HUES6 (cell line): ENCODE measurements around the gene FOXO3.

Experiments
- H3K27ac ChIP-seq: 2 replicates; pipeline ENCODE4 v1.7.0; 2013; ENCODE audit warnings: low read depth, mild to moderate bottlenecking, low read length, inconsistent platforms
- H3K27me3 ChIP-seq: 2 replicates; pipeline ENCODE4 v1.6.1; 2013; ENCODE audit warnings: low read length; ENCODE audit not compliant: control insufficient read depth, insufficient read depth
- H3K36me3 ChIP-seq: 2 replicates; pipeline ENCODE4 v1.6.1; 2013; ENCODE audit warnings: low read length; ENCODE audit not compliant: control insufficient read depth, insufficient read depth
- H3K4me1 ChIP-seq: 2 replicates; pipeline ENCODE4 v1.6.1; 2013; ENCODE audit warnings: low read length; ENCODE audit not compliant: control insufficient read depth, insufficient read depth
- H3K4me3 ChIP-seq: 2 replicates; pipeline ENCODE4 v1.5.1; 2013; ENCODE audit warnings: low read depth, low read length
- H3K9ac ChIP-seq: one replicate; pipeline ENCODE4 v1.6.1; 2013; ENCODE audit warnings: mild to moderate bottlenecking, low read length
- H3K9me3 ChIP-seq: 2 replicates; pipeline ENCODE4 v1.6.1; 2013; ENCODE audit warnings: low read depth, low read length; ENCODE audit not compliant: control insufficient read depth, insufficient read depth

Gene FOXO3

DNA sequence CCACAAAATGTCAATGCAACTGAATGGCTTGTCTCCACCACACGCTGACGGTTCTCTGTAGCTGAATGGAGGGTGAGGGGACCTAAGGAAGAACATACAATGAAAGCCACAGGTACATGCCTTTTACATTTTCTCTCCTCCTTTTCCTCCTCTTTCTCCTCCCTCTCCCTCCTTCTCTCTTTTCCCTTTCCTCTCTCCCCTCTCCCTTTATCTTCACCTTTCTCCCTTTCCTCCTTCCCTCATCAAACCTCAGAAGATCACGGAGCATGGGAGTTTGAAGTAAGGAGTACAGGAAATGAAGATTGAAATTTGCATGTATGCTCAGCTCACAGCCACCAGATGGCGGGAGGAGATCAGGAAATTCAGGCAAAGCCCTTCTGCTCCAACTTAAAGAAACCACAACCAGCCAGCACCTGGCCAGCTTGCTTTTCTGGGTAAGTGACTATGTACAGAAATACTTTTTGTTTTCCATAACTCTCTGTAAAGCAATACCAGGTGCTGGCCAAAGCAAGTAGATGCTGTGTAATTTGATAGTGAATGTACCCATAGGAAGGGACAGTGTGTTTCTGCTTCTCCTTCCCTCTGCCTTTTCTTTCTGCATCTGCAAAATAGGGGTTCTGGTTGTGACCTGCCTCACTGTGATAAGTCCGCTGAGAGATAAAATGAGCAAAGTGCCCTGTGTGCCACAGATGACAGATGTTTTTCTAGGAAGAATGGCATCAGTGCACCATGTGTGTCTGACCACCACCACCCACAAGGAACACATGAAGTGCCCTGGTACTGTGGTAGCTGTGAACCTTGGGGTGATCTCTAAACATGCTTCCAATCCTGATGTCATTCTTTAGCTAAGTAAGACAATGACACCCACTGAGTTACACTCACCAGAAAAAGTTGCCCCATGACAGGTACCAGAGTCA lies 18.6 kb upstream of the FOXO3 start:
- Histone ChIP-seq H3K9ac (no peak overlapping the region), H3K4me1 (peaks cover 6% of the 10 kb centered on the region; the same call in 1 of the 2 replicates), H3K36me3 (no peaks in the 10 kb centered on the region), H3K27me3 (no peaks in the 10 kb centered on the region), H3K4me3 (peak overlapping the region; percentile 38; the same call in 1 of the 2 replicates), H3K27ac (no peak overlapping the region), H3K9me3 (no peaks in the 10 kb centered on the region; the same call in 1 of the 2 replicates)

- Histone ChIP-seq H3K4me3 (no peak overlapping the region), H3K9me3 (no peaks in the 10 kb centered on the region; the same call in 1 of the 2 replicates), H3K36me3 (no peaks in the 10 kb centered on the region), H3K9ac (no peak overlapping the region), H3K27ac (no peak overlapping the region), H3K27me3 (no peaks in the 10 kb centered on the region), H3K4me1 (peaks cover 6% of the 10 kb centered on the region; the same call in 1 of the 2 replicates)
These were observed 17.4 kb upstream of the FOXO3 start for GRCh38 chr6:108543175-108543940.

DNA sequence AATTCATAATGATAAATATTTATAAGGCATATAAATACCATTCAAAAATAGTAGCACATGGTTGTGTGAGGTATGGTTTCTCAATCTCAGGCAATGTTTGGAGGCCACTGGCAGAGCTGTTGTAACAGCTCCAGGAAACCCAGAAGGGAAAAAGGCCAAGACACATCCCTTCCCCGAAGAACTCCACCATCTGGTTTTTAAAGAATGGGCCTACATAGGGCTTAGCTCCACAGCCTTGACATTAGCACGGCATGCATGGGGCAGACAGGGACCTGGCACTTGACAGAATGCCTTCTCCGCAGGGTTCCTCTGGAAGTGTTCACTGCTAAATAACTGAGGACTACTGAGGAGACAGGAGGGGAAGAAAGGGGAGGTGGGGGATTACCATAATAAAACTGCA lies 16.1 kb upstream of the FOXO3 start:
- H3K4me1 ChIP-seq = peaks cover 6% of the 10 kb centered on the region; the same call in 1 of the 2 replicates
- no peak overlapping the region for H3K27ac ChIP-seq

DNA sequence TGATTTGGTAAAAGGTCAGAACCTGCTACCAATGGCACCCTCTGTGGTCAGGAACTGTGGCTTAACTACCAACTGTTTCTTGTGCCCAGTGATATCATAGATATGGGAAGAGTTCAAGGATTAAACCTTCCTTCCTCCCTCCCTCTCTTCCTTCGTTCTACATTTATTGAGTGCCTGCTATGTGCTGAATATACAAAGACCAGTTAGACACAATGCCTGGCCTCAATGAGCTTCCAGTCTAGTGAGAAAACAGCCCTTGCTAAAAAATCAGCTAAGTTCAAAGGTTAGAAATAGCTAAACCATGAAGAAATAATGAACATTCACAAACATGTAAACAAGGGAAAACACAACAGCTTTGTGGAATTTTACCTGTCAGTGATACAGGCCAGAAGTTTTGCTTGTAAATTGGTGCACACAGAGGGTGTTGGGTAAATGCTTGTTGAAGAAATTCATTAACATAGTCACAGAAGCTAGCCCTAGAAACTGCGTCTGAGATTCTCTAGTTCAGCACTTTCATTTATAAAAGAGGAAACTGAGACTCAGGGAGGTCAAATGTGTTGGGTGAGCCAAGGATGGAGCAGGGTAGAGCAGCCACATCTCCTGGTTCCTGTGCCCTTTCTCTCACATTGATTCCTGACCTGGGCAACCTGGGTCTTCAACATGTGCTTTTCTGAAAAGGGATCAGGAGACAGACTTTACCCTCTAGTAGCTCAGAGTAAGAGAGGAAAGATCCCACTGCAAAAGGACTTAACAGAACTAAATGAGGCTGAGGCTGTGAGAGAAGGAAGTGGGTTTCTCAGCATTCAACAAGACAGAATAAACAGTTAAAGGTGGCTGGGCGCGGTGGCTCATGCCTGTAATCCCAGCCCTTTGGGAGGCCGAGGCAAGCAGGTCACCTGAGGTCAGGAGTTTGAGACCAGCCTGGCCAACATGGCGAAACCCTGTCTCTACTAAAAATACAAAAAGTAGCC lies 14.4 kb upstream of the FOXO3 start:
- no peaks in the 10 kb centered on the region for H3K36me3 ChIP-seq
- H3K4me1 ChIP-seq = peaks cover 6% of the 10 kb centered on the region; the same call in 1 of the 2 replicates
- H3K27ac ChIP-seq = no peak overlapping the region
- H3K27me3 ChIP-seq = no peaks in the 10 kb centered on the region
- H3K9me3 ChIP-seq = no peaks in the 10 kb centered on the region
- H3K9ac ChIP-seq = no peak overlapping the region
- no peak overlapping the region for H3K4me3 ChIP-seq

More for the DNA sequence above, 16.1 kb upstream of the FOXO3 start:
- H3K4me3 ChIP-seq = no peak overlapping the region
- no peaks in the 10 kb centered on the region; the same call in 1 of the 2 replicates for H3K9me3 ChIP-seq
- H3K9ac ChIP-seq = no peak overlapping the region
- no peaks in the 10 kb centered on the region for H3K27me3 ChIP-seq
- no peaks in the 10 kb centered on the region for H3K36me3 ChIP-seq

DNA sequence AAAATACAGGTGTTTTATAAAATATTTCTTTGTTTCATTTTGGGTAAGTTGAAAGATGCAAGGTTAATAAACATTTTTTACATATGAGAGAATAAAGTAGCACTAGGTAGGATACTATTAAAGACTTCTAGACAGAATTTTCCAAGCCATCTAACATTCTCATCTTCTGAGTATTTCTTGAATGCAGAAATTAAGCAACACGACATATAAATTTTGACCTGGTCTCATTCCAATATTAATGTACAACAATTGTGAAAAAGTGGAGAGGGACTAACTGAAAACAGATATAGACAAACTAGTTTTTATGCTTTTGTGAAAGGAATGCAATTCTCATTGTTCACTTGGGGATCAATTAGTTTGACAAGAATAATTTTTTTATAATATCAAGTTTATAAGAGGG lies 11.5 kb upstream of the FOXO3 start:
- Histone ChIP-seq H3K27me3 (no peaks in the 10 kb centered on the region), H3K27ac (no peak overlapping the region), H3K9ac (no peak overlapping the region), H3K36me3 (no peaks in the 10 kb centered on the region), H3K9me3 (no peaks in the 10 kb centered on the region), H3K4me3 (no peak overlapping the region), H3K4me1 (peaks cover 6% of the 10 kb centered on the region; the same call in 1 of the 2 replicates)

GRCh38 chr6:108549741-108550140 lies 11.0 kb upstream of the FOXO3 start:
- peaks cover 3% of the 10 kb centered on the region; the same call in 1 of the 2 replicates for H3K4me1 ChIP-seq
- H3K36me3 ChIP-seq = no peaks in the 10 kb centered on the region
- H3K27me3 ChIP-seq = peaks cover 2% of the 10 kb centered on the region; the same call in 1 of the 2 replicates
- no peak overlapping the region for H3K9ac ChIP-seq
- no peak overlapping the region for H3K4me3 ChIP-seq
- no peaks in the 10 kb centered on the region for H3K9me3 ChIP-seq
- no peak overlapping the region for H3K27ac ChIP-seq

GRCh38 chr6:108550256-108550655 lies 10.5 kb upstream of the FOXO3 start:
- H3K27ac ChIP-seq = no peak overlapping the region
- no peaks in the 10 kb centered on the region for H3K9me3 ChIP-seq

DNA sequence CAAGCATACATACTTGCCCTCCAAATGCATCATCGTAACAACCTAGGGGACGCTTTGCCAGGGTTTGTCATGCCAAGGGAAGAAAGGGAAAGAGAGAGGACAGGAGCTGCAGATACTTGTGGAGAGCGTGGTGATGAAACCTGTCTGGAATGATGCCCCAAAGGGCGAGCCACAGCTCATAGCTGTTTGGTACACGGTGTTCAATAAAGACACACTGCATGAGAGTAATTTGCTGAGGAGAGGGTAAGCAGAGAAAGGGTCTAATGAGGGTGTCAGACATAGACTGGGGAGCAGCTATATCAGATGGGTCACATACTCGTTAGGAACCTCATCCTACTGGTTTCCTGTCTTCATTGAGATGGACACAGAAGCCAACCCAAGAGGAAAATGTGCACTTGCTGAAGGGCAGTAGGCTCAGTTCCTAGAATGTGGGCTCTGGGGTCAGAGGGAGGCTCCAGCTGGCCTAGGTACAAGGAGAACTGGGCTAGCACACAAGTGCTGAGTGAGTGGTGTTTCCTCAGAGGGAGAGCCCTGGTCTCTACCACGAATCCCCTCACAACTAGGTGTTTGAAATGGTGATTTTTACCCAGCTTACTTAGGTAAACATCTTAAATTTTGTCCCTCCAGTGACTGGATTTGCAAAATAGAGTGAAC lies 5.2 kb upstream of the FOXO3 start:
- H3K4me3 ChIP-seq = no peak overlapping the region
- peaks cover 9% of the 10 kb centered on the region for H3K4me1 ChIP-seq
- no peaks in the 10 kb centered on the region for H3K36me3 ChIP-seq
- H3K27ac ChIP-seq = no peak overlapping the region
- H3K9me3 ChIP-seq = no peaks in the 10 kb centered on the region
- H3K9ac ChIP-seq = no peak overlapping the region
- peaks cover 28% of the 10 kb centered on the region for H3K27me3 ChIP-seq

More at GRCh38 chr6:108550256-108550655, 10.5 kb upstream of the FOXO3 start:
- Histone ChIP-seq H3K4me3 (no peak overlapping the region), H3K4me1 (no peaks in the 10 kb centered on the region), H3K27me3 (peaks cover 6% of the 10 kb centered on the region; the same call in 1 of the 2 replicates), H3K9ac (no peak overlapping the region), H3K36me3 (no peaks in the 10 kb centered on the region)

DNA sequence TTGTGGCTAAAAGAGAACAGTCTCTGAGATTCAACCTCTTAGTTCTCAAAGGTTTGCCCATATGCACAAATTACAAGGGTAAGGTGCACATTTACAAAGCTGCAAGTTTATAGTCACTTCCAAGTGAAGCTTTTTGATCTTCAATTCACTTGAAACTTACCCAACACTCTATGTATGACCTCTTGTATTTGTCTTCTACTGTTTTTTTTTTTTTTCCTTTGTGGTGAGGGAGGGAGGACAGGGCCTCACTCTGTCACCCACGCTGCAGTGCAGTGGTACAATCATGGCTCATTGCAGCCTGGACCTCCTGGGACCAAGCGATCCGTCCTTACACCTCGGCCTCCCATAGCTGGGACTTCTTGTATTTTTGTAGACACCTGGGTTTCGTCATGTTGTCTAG lies 4.5 kb upstream of the FOXO3 start:
- Histone ChIP-seq H3K4me3 (no peak overlapping the region), H3K9ac (no peak overlapping the region), H3K4me1 (peaks cover 9% of the 10 kb centered on the region), H3K27me3 (peaks cover 28% of the 10 kb centered on the region), H3K9me3 (no peaks in the 10 kb centered on the region), H3K27ac (no peak overlapping the region), H3K36me3 (no peaks in the 10 kb centered on the region)
